Neural cell (in vitro differentiated cells): Measurements from ENCODE around the gene RPS6KA2. TPM values are rescaled to one million over a fixed set of nuclear protein-coding genes. Genes with fewer than 3 reads are reported as not detected.

Experiments
- H2AFZ ChIP-seq: fragments of 200-600, 300-800 bp; sonication (generic), shearing (Covaris generic); 2 replicates; pipeline ENCODE4 v1.6.0; 2014; ENCODE audit warnings: low read depth, mild to moderate bottlenecking, antibody characterized with exemption, low read length, moderate library complexity
- H3F3A ChIP-seq: fragments of 200-600 bp; shearing (Covaris generic); 2 replicates; pipeline ENCODE4 v1.6.1; 2016; ENCODE audit warnings: mild to moderate bottlenecking, moderate library complexity, mixed read lengths, antibody characterized with exemption, low read length; ENCODE audit not compliant: insufficient read depth, poor library complexity, severe bottlenecking
- H3K27ac ChIP-seq: fragments of 200-600, 300-800 bp; sonication (generic), shearing (Covaris generic); 2 replicates; pipeline ENCODE4 v1.5.1; 2014; ENCODE audit warnings: mild to moderate bottlenecking, low read length, moderate library complexity
- H3K27me3 ChIP-seq: fragments of 300-800, 200-600 bp; sonication (generic), shearing (Covaris generic); 2 replicates; pipeline ENCODE4 v1.6.0; 2014; ENCODE audit warnings: mild to moderate bottlenecking, low read depth, low read length, moderate library complexity; ENCODE audit not compliant: insufficient read depth
- H3K36me3 ChIP-seq: fragments of 300-800, 200-600 bp; sonication (generic), shearing (Covaris generic); 2 replicates; pipeline ENCODE4 v1.5.1; 2014; ENCODE audit warnings: mild to moderate bottlenecking, antibody characterized with exemption, low read length, moderate library complexity; ENCODE audit not compliant: insufficient read depth
- H3K4me2 ChIP-seq: fragments of 300-800, 200-600 bp; sonication (generic), shearing (Covaris generic); 2 replicates; pipeline ENCODE4 v1.6.0; 2014; ENCODE audit warnings: mild to moderate bottlenecking, low read length
- H3K4me3 ChIP-seq: fragments of 300-800, 200-600 bp; sonication (generic), shearing (Covaris generic); 2 replicates; pipeline ENCODE4 v1.5.1; 2014; ENCODE audit warnings: mild to moderate bottlenecking, low read length, moderate library complexity
- H3K79me2 ChIP-seq: fragments of 200-600 bp; shearing (Covaris generic); replicated peaks from 2 replicates; pipeline ENCODE4 v1.6.0; 2014; ENCODE audit warnings: mild to moderate bottlenecking, low read length, moderate library complexity; ENCODE audit not compliant: insufficient read depth
- H3K9ac ChIP-seq: fragments of 300-800, 200-600 bp; sonication (generic), shearing (Covaris generic); 2 replicates; pipeline ENCODE4 v1.6.1; 2016; ENCODE audit warnings: mild to moderate bottlenecking, low read length, mixed read lengths
- H3K9me2 ChIP-seq: fragments of 200-600 bp; shearing (Covaris generic); 2 replicates; pipeline ENCODE4 v1.6.1; 2016; ENCODE audit warnings: mild to moderate bottlenecking, low read length, mixed read lengths; ENCODE audit not compliant: insufficient read depth
- H3K9me3 ChIP-seq: fragments of 200-600, 300-800 bp; sonication (generic), shearing (Covaris generic); 2 replicates; pipeline ENCODE4 v1.6.1; 2016; ENCODE audit warnings: mild to moderate bottlenecking, mixed run types, low read length, moderate library complexity, mixed read lengths
- H4K20me1 ChIP-seq: fragments of 200-600 bp; shearing (Covaris generic); 2 replicates; pipeline ENCODE4 v1.6.1; 2016; ENCODE audit warnings: mild to moderate bottlenecking, mixed run types; ENCODE audit not compliant: insufficient read depth
- CTCF ChIP-seq: fragments of 450-650 bp; IDR thresholded peaks from 2 replicates; pipeline ENCODE4 v1.5.1; 2014; ENCODE audit warnings: antibody characterized with exemption, mild to moderate bottlenecking, moderate library complexity; ENCODE audit not compliant: poor library complexity, severe bottlenecking
- EP300 ChIP-seq: fragments of 450-650 bp; conservative IDR thresholded peaks from 2 replicates; pipeline ENCODE4 v1.6.1; 2014; ENCODE audit warnings: antibody characterized with exemption, mild to moderate bottlenecking, moderate library complexity; ENCODE audit not compliant: poor library complexity, severe bottlenecking
- EZH2 ChIP-seq: fragments of 200-600, 300-800 bp; shearing (Covaris generic), sonication (generic); IDR thresholded peaks from 2 replicates; pipeline ENCODE4 v1.6.1; 2014; ENCODE audit warnings: antibody characterized with exemption, low read length, borderline replicate concordance, mild to moderate bottlenecking; ENCODE audit not compliant: insufficient read depth, poor library complexity, severe bottlenecking
- MXI1 ChIP-seq: fragments of 450-650 bp; conservative IDR thresholded peaks from 2 replicates; pipeline ENCODE4 v1.6.1; 2014; ENCODE audit warnings: antibody characterized with exemption, mild to moderate bottlenecking; ENCODE audit not compliant: poor library complexity, severe bottlenecking
- POLR2AphosphoS5 ChIP-seq: IDR thresholded peaks from 2 replicates; pipeline ENCODE4 v1.6.1; 2012
- RAD21 ChIP-seq: fragments of 450-650 bp; conservative IDR thresholded peaks from 2 replicates; pipeline ENCODE4 v1.6.1; 2014; ENCODE audit warnings: antibody characterized with exemption, mild to moderate bottlenecking, moderate library complexity
- REST ChIP-seq: IDR thresholded peaks from 2 replicates; pipeline ENCODE4 v1.6.1; 2012; ENCODE audit warnings: borderline replicate concordance
- SMC3 ChIP-seq: fragments of 450-650 bp; conservative IDR thresholded peaks from 2 replicates; pipeline ENCODE4 v1.6.1; 2014; ENCODE audit warnings: antibody characterized with exemption, mild to moderate bottlenecking, moderate library complexity; ENCODE audit not compliant: poor library complexity
- TAF1 ChIP-seq: IDR thresholded peaks from 2 replicates; pipeline ENCODE4 v1.6.1; 2012; ENCODE audit warnings: low read depth
- polyA plus RNA-seq: library from polyadenylated mRNA; depleted of rRNA; stranded (reverse); fragments of >200 nt; gene quantifications from 2 replicates; pipeline ENCODE4 v1.2.3, GENCODE V29; 2014

RPS6KA2 gene
- polyA plus RNA-seq, 1 donor from 2014 or later, result 34.3 TPM

GRCh38 chr6:166580076-166581050 lies 46.7 kb downstream of the RPS6KA2 start:
- Histone ChIP-seq H2AFZ (no peak overlapping the region), H3K9me3 (no peaks in the 10 kb centered on the region), H3K27me3 (no peaks in the 10 kb centered on the region), H3K79me2 (no peaks in the 10 kb centered on the region), H3K4me2 (no peak overlapping the region), H3K27ac (no peak overlapping the region), H4K20me1 (no peaks in the 10 kb centered on the region), H3K9ac (no peak overlapping the region), H3K36me3 (no peaks in the 10 kb centered on the region), H3F3A (no peaks in the 10 kb centered on the region), H3K9me2 (no peaks in the 10 kb centered on the region), H3K4me3 (no peak overlapping the region)
- no peak for TF ChIP-seq EP300
- no peak for TF ChIP-seq POLR2AphosphoS5
- no peak for TF ChIP-seq SMC3
- TF ChIP-seq CTCF, result no peak
- TF ChIP-seq REST, result no peak
- TF ChIP-seq MXI1, result no peak
- TF ChIP-seq RAD21, result no peak
- TF ChIP-seq EZH2, result no peak
- TF ChIP-seq TAF1, result no peak

- no peak for TF ChIP-seq EZH2
- Histone ChIP-seq H3K27ac (no peak overlapping the region), H3K36me3 (no peaks in the 10 kb centered on the region), H3K9ac (no peak overlapping the region), H3K9me3 (no peaks in the 10 kb centered on the region), H3K9me2 (no peaks in the 10 kb centered on the region), H4K20me1 (no peaks in the 10 kb centered on the region), H3K4me3 (no peak overlapping the region), H3K79me2 (no peaks in the 10 kb centered on the region), H2AFZ (no peak overlapping the region), H3K27me3 (no peaks in the 10 kb centered on the region), H3K4me2 (no peak overlapping the region), H3F3A (no peaks in the 10 kb centered on the region)
Observed at GRCh38 chr6:166579237-166579850, 47.7 kb downstream of the RPS6KA2 start.
